HG02970 (cell line): ENCODE data around the gene TXNRD3.

Source experiments
- ATAC-seq: cut with Tn5 transposase; IDR thresholded peaks from one replicate; pipeline ENCODE4 v1.9.1; 2021; ENCODE audit warnings: mild to moderate bottlenecking, moderate library complexity, moderate number of reproducible peaks; ENCODE audit not compliant: unreplicated experiment, low FRiP score

The TXNRD3 gene

GRCh38 chr3:126654571-126655383, at the start of gene TXNRD3:
TXNRD3 (minus strand) TSS chr3:126655124.
- ATAC-seq, result no peak

DNA sequence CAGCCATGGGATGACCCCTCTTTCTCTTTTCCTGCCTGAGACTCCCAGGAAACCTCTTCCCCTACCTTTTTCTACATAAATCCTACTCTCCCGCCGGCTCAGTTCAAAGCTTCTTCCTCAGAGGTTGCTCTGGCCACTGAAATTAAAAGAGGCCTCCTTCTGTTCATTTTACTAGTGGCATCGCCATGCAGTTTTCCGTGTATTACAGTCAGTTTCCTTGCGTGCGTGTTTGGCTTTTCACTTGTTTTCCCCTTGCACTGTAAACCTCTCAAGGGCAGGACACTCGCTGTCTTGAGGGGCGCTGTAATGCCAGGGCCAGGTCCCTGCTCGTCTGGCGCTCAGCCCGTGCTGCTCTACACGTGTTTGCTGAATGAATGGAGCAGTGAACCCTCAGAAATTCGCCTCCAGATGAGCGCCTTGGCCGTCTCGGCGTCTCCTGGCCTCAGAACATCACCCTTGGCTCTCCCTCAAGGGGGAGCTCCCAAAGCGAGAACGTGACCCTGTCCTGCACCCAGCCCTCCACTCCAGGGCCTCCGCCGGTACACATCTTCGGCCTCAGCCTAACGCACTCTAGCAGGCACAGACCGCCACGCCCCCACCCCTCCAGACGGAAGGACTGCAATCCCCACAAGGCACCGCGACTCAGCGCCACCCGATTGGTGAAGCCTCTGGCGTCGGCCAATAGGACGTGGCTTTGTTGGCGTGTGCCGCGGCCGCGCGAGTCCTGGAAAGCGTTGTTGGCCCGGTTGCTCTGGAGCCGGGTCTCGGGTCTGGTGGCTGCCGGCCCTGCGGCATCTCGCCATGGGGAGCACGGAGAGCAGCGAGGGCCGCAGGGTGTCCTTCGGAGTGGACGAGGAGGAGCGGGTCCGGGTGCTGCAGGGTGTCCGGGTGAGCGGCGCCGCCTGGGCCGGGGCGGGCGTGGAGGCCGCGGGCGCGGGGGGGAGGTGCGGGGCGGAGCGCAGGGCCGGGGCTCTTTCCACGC, 48.9 kb upstream of the TXNRD3 start, which contains the start of gene CHCHD6:
CHCHD6 (plus strand) TSS at position 729 of the 982 bp plus-strand sequence; CDS start at position 802, 73 bp downstream.
- ATAC-seq, result peak; percentile 96

DNA sequence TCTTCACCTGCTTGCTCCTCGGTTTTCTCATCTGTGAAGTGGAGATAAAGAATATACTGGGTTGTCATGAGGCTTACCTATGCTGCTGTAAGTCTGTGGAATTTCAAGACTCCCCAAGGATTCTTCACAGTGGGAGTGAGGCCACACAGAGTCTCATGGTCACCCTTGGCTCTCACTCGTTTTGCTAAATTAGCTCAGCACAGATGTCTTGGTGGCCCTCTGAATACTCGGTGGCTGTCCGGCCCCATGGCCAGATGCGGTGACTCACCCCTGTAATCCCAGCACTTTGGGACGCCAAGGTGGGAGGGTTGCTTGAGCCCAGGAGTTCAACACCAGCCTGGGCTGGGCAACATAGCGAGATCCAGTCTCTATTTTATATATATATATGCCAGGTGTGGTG, 44.1 kb upstream of the TXNRD3 start:
- no peak for ATAC-seq

DNA sequence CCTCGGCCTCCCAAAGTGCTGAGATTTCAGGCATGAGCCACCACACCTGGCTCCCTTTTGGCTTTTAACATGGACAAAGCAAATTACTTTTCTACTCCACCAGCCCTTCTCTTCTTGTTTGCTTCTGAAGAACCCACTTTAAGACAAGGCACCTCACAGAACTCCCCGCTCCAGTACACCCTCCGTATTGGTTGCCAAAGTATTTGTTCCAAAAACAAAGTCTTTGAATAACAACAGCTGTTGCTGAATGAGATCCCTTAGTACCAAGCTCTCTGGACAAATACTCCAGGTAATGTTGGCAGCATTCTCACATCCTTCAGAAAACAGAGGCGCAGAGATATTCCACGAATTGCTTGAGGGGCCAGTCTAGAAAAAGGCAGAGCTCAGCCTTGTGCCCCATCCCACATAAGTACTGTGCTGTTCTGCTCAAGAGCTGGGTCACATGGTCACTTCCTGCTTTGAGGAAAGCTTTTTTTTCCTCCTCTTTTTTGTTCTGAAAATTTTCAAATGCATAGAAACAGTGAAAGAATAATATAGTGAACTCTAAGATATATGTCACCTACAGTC, 41.9 kb upstream of the TXNRD3 start:
- ATAC-seq, result no peak

DNA sequence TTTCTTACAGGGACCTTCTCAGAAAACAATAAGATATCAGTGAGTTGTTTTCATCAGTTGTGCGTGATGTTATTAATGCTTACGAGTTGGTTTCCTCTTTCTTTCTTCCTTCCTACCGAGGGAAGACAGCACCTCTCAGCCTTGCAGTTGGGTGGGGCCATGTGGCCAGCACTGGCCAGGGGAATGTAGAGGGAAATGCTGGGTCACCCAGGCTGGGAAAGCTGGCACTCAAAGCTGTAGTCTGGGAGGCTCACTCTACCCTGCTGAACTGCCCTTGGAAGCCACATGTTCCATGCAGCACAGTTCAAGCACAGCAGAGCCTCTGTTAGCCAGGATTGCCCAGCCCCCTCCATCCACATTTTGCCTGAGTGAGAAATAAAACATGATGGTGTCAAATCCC, 39.0 kb upstream of the TXNRD3 start:
- ATAC-seq, result no peak

GRCh38 chr3:126692858-126693257, 37.9 kb upstream of the TXNRD3 start:
- no peak for ATAC-seq

DNA sequence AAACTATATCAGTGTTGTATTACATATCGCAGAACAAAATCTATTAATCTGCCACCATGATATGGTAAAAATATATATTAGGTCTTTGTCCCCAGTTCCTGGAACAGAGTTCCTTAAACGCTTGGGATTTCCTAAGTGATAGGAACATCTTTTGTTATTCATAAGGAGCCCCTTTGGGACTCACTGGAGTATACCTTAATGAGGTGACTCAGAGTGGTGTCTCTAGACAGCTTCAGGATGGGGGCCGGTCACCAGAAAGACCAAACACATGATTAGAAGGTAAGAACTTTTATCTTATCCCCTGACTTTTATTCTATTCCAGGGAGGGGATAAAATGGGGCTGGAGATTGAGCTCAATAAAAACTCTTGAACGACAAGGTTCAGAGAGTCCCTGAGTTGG, 36.8 kb upstream of the TXNRD3 start:
- no peak for ATAC-seq

DNA sequence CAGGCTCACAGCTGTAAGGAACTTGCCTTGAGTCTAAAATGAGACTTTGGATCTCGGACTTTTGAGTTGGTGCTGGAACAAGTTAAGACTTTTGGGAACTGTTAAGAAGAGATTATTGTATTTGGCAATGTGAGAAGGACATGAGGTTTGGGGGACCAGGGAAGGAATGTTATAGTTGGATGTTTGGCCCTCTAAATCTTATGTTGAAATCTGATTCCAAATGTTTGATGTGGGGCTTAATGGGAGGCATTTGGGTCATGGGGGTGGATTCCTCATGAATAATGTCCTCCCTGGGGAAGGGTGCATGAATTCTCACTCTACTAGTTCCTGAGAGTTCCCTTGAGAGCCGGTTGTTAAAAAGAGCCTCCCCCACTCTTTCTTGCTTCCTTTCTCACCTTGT, 30.6 kb upstream of the TXNRD3 start:
- ATAC-seq, result no peak

GRCh38 chr3:126685021-126685420, 30.1 kb upstream of the TXNRD3 start:
- no peak for ATAC-seq

- no peak for ATAC-seq
Observed at GRCh38 chr3:126684218-126684751, 29.4 kb upstream of the TXNRD3 start.

GRCh38 chr3:126683069-126683468, 28.1 kb upstream of the TXNRD3 start:
- ATAC-seq, result no peak

DNA sequence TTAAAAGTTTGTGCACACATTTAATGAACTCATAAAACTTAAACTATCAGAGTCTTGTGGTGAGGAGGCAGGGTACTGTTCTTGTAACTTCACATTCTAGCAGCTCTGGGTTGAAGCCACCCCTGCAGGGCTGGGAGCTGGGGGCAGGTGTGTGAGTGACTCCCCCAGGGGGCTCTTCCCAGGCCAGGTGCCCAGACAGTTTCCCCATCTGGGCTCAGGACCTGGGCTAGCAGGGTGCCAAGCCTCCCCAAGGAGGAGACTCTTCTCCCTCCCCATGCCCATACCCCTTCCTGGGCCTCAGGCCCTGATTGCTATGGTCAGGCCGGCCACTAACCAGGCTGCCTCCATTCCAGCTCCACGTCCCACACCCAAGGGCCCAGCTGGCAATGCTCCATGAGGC, 27.1 kb upstream of the TXNRD3 start:
- ATAC-seq, result no peak

DNA sequence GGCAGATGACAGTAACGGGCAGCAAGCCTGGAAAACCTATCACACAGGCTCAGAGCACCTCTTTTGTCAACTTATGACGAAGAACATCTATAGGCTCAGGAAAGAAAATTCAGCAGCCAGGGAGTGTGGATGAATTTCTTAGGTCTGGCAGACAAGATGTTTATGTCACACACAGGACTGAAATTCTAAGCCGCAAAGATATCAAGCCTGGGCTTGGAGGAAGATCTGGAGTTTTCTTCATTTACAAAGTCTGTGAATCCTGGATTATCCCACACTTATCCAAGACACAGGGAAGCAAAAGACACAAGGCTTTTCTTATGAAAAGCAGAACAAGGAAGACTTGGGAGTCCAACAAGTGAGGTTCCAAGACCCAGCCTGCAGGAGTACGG, 25.7 kb upstream of the TXNRD3 start:
- no peak for ATAC-seq

DNA sequence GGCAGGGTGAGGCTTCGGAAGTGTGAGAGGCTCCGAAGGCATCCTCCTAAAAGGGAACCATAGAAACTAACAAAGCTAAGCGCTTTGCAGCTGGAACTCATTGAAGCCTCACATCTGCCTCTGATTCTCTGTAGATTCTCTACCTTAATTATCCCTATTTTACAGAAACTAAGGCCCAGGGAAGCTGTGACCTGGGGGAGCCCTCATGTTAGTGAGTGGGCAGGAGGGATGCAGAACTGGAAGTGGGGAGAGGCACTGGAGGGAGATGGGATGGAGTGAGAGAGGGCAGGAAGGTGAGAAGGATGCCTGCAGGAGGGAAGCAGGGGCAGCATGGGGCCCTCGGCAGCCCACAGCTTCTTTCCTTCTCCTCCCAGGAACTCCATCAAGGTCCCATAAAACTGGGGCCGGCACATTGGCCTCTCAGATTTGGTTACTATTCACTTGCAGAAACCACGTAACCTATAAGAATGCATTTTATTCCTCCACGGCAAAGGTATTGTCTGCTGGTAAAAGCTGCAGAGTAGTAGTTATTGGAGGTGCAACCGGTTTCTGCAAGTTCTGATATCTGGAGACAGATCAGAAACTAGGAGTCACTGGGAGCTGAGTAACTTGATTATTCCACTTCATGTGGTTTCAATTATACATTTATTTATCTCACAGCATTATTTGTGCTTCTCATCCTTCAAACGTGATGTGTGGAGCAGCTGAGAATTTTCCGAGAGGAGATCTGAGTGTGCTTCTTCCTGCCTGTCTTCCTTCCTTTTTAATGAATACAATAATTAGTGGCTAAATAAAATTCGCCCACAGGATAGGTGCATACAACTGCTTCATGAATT, 25.1 kb upstream of the TXNRD3 start:
- ATAC-seq, result no peak

DNA sequence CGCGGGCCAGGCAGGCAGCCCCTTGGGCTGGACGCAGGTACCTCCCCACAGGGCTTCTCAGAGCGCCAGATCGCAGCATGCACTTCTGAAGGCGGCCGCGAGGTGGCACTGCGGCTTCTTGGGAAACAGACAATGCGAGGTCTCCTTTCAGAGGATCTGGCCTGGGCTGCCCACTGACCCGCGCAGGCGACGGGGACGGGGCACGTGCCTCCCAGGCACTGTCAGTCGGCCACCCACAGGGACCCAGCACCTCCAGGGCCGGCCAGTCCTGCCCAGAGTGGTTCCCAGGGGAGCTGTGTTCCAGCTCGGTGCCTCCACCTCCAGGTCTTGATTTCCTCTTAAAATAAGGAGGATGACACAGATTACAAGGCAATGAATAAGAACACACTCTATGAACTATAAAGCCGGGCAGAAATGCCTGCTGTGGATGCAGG, 24.4 kb upstream of the TXNRD3 start:
- ATAC-seq, result peak; percentile 72

DNA sequence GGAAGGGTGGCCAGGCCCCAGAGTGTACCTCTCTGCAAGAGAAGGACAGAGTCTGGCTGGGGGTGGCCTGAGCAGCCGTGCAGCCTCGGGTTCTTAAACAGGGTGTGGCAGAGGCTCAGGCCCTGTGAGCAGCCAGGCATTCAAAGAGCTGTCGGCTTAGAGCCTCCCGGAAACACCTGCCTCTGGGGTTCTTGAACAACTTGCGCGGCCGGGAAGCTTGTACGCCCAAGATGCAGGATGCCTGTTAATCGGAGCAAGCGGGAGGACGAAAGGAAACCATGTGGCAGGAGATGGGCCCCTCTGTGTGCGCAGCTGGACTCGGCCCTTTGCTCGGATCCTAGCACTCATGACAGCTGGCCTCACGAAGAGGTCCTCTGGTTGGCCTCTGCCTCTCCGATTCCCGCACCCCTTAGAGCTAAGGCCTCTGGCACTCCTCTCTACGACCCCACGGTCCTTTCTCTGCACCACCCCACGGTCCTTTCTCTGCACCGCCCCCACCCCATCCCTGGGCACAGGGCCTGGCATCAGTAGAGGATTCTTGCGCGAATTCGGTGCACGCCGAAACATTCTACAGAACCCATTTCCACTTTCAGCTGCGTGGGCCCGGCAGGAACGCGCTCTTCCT, 23.9 kb upstream of the TXNRD3 start:
- no peak for ATAC-seq

GRCh38 chr3:126677862-126678503, 23.1 kb upstream of the TXNRD3 start:
- no peak for ATAC-seq

GRCh38 chr3:126676919-126677705, 22.2 kb upstream of the TXNRD3 start:
- no peak for ATAC-seq
